Large intestine (tissue), 3 donors: ENCODE results near the gene RPTOR. TPM values are rescaled to one million over a fixed set of nuclear protein-coding genes. Genes with fewer than 3 reads are reported as not detected.
A peak's percentile ranks its signal among the peaks of the same experiment; 100 is the strongest.

Source experiments
- DNase-seq, 2 donors: peaks; one replicate each; pipeline versions ENCODE4 v3.0.0 to v3.0.0-alpha.2; 2013
- H3K27ac ChIP-seq: one replicate; pipeline ENCODE4 v1.5.1; 2013; ENCODE audit warnings: low read length
- H3K27me3 ChIP-seq: 2 replicates; pipeline ENCODE4 v1.6.1; 2013; ENCODE audit warnings: low read length; ENCODE audit not compliant: control insufficient read depth, insufficient read depth
- H3K36me3 ChIP-seq: 2 replicates; pipeline ENCODE4 v1.6.1; 2013; ENCODE audit warnings: low read length; ENCODE audit not compliant: control insufficient read depth, insufficient read depth
- H3K4me1 ChIP-seq: one replicate; pipeline ENCODE4 v1.6.1; 2013; ENCODE audit warnings: low read length; ENCODE audit not compliant: control insufficient read depth, insufficient read depth
- H3K4me3 ChIP-seq: one replicate; pipeline ENCODE4 v1.5.1; 2013; ENCODE audit warnings: low read length
- H3K9me3 ChIP-seq: one replicate; pipeline ENCODE4 v1.6.1; 2013; ENCODE audit warnings: mild to moderate bottlenecking, low read depth, low read length, moderate library complexity; ENCODE audit not compliant: control insufficient read depth
- WGBS: methylation state at CpG from one replicate; pipeline ENCODE4 v1.1.5; 2013; ENCODE audit warnings: low lambda C conversion rate; ENCODE audit not compliant: insufficient coverage; 5-methylcytosine and 5-hydroxymethylcytosine counted together
- polyA plus RNA-seq: library from polyadenylated mRNA; unstranded; fragments of 120-200 nt; gene quantifications from one replicate; pipeline ENCODE4 v1.2.1, GENCODE V29; 2013

RPTOR gene
- polyA plus RNA-seq, 1 donor, result 16.8 TPM

DNA sequence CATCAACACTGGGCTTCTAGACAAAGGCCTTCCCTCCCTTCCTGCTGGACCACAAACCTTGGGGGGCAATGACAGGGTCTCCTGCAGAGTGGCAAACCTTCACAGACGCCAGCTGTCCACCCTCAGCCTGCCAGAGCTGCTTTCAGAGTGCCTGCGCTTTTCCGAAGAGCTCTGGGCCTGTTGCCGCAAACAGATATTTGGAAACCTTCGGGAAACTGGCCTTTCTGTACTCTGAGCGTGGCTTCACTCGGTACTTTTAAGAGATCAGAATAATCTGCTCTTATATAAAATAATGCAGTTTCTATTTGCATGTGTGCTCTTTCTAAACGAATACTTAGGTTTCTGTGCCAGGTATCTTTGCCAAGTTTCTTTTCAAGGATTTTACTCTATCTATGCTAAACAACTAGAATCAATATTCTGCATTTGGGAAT, 294.9 kb downstream of the RPTOR start:
- WGBS, result 100% methylated on average over 5 of the region's 8 CpGs
- Histone ChIP-seq H3K9me3 (peaks cover 7% of the 10 kb centered on the region), H3K4me1 (peaks cover 16% of the 10 kb centered on the region), H3K27ac (no peak overlapping the region), H3K36me3 (peaks cover 17% of the 10 kb centered on the region), H3K4me3 (no peak overlapping the region), H3K27me3 (no peaks in the 10 kb centered on the region)
- no peak for DNase-seq

DNA sequence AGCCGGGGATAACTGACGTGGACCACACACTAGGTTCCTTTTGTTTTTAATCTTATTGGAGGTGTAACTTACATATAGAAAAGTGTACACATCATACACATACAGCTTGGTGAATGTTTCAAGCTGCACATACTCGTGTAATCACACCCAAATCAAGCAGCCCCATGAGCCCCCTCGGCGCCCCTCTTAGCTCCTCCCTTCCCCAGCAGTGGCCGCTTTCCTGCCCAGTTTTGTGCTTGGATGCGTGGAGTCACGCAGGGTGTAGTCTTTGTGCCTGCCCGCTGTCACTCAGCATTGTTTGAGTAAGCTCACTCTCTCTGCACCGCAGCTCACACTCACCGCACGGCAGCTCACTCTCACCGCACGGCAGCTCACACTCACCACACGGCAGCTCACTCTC, 295.3 kb downstream of the RPTOR start:
- H3K9me3 ChIP-seq, result peaks cover 10% of the 10 kb centered on the region
- H3K4me1 ChIP-seq, result peaks cover 19% of the 10 kb centered on the region
- no peak overlapping the region for H3K4me3 ChIP-seq
- DNase-seq, result no peak
- H3K36me3 ChIP-seq, result peaks cover 17% of the 10 kb centered on the region
- no peaks in the 10 kb centered on the region for H3K27me3 ChIP-seq
- no peak overlapping the region for H3K27ac ChIP-seq
- no CpG with 5 or more reads among the region's 15 CpGs for WGBS

DNA sequence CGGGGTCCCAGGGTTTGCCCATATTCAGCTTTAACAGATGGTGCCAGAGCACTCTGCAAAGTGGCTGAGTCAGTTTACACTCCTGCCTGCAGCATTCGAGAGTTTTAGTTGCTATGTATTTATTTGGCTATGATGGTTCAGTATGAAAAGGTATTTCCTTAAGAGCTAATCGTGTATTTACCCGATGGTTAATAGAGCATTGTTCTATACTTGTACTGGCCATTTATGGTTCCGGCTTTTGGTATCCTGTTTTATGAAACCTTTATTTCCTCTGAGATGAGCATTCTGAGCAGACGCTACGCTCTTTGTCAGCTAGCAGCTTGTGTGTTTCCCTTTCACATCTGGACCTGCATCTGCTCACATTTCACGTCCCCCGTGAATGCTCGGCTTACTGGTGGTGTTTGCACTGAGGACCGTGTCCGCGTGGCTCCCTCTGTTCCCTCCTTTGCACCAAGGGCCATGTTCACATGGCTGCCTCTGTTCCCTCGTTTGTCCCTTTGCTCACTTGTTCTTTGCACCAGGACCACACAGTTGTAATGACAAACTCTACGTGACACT, 297.9 kb downstream of the RPTOR start:
- Histone ChIP-seq H3K4me1 (peaks cover 39% of the 10 kb centered on the region), H3K27ac (no peak overlapping the region)

DNA sequence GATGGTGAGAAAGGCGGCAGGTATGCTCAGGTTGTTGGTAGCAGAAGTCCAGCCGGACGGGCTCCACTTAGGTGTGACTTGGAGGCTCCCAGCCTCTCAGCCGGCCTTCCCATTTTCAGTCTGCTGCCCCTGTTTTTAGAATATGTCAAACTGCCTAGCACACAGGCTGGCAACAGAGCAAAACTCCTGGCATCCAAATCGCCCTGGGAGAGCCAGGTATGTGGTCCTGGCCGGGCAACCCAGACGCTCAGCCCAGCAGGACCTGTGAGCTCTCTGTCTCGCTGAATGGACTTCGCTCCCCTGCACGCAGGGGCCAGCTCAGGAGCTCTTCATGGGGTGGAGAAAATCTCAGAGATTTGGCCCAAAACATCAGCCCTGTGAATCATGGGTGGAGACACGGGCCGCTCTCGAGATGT, 299.1 kb downstream of the RPTOR start:
- DNase-seq, result peak in 1 of 2 donors; percentile 55
- Histone ChIP-seq H3K4me1 (peaks cover 50% of the 10 kb centered on the region), H3K9me3 (peaks cover 20% of the 10 kb centered on the region)

More for the DNA sequence above, 297.9 kb downstream of the RPTOR start:
- peaks cover 22% of the 10 kb centered on the region for H3K36me3 ChIP-seq
- DNase-seq, result no peak
- H3K27me3 ChIP-seq, result no peaks in the 10 kb centered on the region
- no peak overlapping the region for H3K4me3 ChIP-seq
- peaks cover 20% of the 10 kb centered on the region for H3K9me3 ChIP-seq
- WGBS, result 94% methylated on average over 2 of the region's 15 CpGs

DNA sequence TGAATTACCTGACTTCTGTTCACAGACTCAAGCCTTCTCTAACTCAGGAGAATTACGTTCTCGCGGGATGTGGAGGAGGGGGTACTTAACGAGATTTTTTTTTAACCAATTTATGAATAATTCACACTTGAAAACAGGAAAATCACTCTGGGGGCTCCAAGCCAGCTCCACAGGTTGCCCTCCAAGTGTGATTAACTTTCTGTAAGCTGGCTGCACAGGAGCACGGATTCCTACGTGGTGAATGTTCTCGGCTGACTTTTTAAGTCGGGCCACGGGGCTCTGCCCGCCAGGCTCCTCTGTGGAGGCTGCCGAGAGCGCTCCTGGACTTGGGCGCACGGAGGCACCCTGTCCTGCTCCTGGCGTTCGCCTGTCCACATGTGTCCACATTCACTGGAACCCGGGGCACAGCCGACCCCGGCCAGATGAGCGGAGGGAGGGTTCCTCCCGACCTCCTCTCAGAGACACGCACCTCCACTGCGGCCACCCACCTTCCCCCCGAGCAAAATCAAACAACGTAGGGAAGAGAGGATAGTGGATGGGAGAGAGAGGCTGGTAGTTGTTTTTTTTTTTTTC, 299.9 kb downstream of the RPTOR start:
- Histone ChIP-seq H3K36me3 (peaks cover 10% of the 10 kb centered on the region), H3K4me1 (peaks cover 50% of the 10 kb centered on the region), H3K27ac (no peak overlapping the region), H3K27me3 (no peaks in the 10 kb centered on the region), H3K9me3 (peaks cover 20% of the 10 kb centered on the region), H3K4me3 (no peak overlapping the region)
- WGBS, result no CpG with 5 or more reads among the region's 25 CpGs
- no peak for DNase-seq

More for the DNA sequence above, 299.1 kb downstream of the RPTOR start:
- H3K27me3 ChIP-seq, result no peaks in the 10 kb centered on the region
- no peak overlapping the region for H3K4me3 ChIP-seq
- peak overlapping the region; percentile 22 for H3K27ac ChIP-seq
- H3K36me3 ChIP-seq, result peaks cover 13% of the 10 kb centered on the region
- no CpG with 5 or more reads among the region's 13 CpGs for WGBS

DNA sequence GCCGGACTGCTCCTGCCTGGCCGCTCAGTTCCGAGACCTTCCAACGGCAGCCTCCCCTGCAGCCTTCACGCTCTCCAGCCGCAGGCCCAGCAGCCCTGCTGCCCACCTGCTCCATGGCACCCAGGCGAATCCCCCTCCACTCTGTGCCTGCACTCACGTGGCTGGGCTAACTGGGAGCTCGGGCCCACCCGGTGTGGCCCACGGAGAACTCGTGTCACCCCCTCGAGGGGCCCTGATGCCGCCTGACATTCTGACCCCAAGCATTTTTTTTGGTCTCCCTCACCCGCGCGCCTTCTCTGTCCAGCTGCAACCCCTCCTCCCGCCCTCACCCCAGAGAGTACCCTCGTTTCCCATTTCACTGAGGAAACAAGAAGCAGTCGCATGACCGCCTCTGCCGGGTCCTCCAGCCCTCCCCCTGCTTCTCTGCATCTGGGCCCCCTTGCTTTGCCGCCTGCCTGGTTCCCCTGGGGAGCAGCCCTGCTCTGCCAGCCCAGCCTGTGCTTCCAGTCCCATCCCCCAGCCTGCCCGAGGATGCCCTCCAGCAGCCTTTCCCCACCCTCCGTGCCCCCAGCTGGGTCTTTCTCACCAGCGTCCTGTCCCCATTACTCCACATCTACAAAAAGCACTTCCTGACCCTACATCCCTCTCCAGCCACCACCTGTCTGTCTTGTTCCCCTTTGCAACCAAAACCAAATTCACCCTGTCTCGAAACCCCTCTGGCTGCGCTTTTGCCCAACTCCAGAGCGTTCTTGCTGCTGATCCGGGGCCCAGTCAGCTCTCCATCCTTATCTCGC, 300.6 kb downstream of the RPTOR start:
- Histone ChIP-seq H3K27ac (peak overlapping the region; percentile 93), H3K9me3 (peaks cover 20% of the 10 kb centered on the region), H3K36me3 (peaks cover 8% of the 10 kb centered on the region), H3K4me3 (no peak overlapping the region), H3K27me3 (no peaks in the 10 kb centered on the region), H3K4me1 (peaks cover 50% of the 10 kb centered on the region)
- no peak for DNase-seq
- 62% methylated on average over 5 of the region's 31 CpGs for WGBS

DNA sequence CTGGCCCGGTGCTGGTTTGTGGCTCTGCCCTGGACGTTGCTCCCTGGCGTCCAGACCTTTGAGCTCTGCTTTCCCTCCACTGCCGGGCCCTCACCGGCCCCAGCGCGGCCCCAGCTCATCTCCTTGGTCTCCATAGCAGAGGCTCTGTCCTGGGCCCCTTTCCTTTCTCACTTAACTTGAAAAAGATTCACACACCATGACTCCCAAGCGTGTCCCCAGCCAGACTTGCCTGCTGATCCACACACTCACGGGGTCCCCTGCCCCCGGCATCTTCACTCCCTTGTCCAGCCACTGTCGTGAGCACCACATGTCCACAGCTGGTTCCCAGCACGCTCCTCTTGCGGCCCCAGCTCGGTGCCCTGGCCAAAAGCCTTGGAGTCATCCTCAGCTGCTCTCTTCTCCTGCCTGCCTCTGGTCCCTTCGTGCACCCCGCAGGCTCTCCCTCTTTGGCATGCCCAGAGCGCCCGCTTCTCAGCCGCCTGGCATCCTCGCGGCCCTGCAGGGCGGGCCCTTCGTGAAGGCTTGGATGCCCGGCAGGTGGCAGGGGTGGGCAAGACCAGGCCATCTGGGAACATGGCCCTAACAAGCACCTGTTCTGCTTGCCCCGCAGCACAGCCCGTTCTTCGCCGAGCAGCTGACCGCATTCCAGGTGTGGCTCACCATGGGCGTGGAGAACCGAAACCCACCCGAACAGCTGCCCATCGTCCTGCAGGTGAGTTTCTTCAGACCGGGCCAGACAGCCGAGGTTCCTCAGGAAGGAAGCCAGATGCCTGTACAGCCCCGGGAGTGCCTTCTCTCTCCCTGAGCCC, 301.4 kb downstream of the RPTOR start:
- Histone ChIP-seq H3K4me1 (peaks cover 50% of the 10 kb centered on the region), H3K36me3 (peaks cover 8% of the 10 kb centered on the region), H3K9me3 (peaks cover 20% of the 10 kb centered on the region), H3K4me3 (no peak overlapping the region), H3K27me3 (no peaks in the 10 kb centered on the region), H3K27ac (peak overlapping the region; percentile 93)
- peak; percentile 64 to 85 for DNase-seq
- no CpG with 5 or more reads among the region's 36 CpGs for WGBS

DNA sequence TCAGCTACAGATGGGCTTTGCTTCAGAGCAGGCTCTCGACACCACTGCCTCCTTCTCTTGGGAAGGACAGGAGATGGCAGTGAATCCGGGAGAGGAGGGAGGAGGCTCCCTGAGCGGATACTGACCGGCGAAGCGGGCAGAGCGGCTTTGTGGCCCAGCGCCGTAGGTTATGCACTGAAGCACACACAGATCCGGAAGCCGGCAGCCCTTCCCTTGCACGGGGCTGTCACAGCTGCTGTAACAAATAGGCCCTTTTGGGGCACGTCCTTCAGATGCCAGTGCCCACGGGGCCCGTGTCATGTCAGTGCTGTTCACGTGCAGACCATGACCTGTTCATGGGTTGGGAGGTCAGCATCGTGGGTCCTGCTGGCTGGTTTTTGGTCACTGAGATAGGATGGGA, 302.3 kb downstream of the RPTOR start:
- DNase-seq, result no peak
- no CpG with 5 or more reads among the region's 17 CpGs for WGBS

DNA sequence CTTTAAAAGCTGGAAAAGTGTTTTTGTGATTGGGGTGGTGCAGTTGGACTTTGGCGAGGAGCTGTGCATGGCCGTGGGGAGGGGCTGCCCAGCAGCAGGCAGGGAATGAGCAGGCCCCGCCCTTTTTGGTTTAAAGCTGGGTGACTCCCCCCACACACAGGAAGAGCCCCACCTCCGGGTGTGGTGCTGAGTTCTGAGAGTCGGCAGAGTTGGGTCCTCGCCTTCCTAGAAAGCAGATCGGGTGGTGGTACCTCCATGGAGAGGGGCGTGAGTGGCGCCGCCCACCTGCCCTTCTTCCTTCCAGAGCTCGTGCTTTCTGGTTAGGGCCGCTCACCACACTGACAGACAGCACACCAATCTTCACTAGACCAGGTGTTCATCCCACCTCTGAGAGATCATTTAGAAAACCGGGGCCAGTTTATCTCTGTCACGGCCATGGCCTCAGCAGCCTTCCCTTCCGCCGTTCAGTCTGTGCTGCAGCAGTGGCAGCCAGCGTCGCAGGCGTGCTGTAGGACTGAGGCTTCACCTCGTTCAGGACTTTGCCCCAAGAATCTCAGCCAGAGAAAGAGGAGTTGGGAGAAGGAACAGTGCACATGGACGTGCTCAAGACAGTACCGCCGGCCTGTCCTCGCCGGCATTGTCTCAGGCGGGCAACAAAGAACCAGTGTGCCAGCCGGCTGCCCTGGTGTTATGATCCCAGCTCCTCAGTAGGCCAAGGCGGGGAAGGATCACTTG, 303.0 kb downstream of the RPTOR start:
- Histone ChIP-seq H3K27ac (peak overlapping the region; percentile 93), H3K9me3 (peaks cover 14% of the 10 kb centered on the region), H3K4me3 (peak overlapping the region; percentile 3), H3K36me3 (peaks cover 5% of the 10 kb centered on the region), H3K27me3 (no peaks in the 10 kb centered on the region), H3K4me1 (peaks cover 50% of the 10 kb centered on the region)
- DNase-seq, result peak; percentile 83 to 90
- no CpG with 5 or more reads among the region's 28 CpGs for WGBS

More for the DNA sequence above, 302.3 kb downstream of the RPTOR start:
- H3K36me3 ChIP-seq, result peaks cover 6% of the 10 kb centered on the region
- H3K27me3 ChIP-seq, result no peaks in the 10 kb centered on the region
- peaks cover 14% of the 10 kb centered on the region for H3K9me3 ChIP-seq
- no peak overlapping the region for H3K4me3 ChIP-seq
- H3K27ac ChIP-seq, result peak overlapping the region; percentile 93
- peaks cover 50% of the 10 kb centered on the region for H3K4me1 ChIP-seq
